Measurements from ENCODE around the gene TNFSF11.

- TF ChIP-seq CTCF (conservative IDR thresholded peaks at IDR 0.05; ENCODE audit: low read depth in 2 of 2): no peak
- TF ChIP-seq EZH2phosphoT487 (IDR thresholded peaks at IDR 0.05; ENCODE audit: unreplicated experiment): no peak
- TF ChIP-seq ZNF114 (CRISPR knock-in tag; IDR thresholded peaks at IDR 0.05): no peak
- TF ChIP-seq, protein P1, sequence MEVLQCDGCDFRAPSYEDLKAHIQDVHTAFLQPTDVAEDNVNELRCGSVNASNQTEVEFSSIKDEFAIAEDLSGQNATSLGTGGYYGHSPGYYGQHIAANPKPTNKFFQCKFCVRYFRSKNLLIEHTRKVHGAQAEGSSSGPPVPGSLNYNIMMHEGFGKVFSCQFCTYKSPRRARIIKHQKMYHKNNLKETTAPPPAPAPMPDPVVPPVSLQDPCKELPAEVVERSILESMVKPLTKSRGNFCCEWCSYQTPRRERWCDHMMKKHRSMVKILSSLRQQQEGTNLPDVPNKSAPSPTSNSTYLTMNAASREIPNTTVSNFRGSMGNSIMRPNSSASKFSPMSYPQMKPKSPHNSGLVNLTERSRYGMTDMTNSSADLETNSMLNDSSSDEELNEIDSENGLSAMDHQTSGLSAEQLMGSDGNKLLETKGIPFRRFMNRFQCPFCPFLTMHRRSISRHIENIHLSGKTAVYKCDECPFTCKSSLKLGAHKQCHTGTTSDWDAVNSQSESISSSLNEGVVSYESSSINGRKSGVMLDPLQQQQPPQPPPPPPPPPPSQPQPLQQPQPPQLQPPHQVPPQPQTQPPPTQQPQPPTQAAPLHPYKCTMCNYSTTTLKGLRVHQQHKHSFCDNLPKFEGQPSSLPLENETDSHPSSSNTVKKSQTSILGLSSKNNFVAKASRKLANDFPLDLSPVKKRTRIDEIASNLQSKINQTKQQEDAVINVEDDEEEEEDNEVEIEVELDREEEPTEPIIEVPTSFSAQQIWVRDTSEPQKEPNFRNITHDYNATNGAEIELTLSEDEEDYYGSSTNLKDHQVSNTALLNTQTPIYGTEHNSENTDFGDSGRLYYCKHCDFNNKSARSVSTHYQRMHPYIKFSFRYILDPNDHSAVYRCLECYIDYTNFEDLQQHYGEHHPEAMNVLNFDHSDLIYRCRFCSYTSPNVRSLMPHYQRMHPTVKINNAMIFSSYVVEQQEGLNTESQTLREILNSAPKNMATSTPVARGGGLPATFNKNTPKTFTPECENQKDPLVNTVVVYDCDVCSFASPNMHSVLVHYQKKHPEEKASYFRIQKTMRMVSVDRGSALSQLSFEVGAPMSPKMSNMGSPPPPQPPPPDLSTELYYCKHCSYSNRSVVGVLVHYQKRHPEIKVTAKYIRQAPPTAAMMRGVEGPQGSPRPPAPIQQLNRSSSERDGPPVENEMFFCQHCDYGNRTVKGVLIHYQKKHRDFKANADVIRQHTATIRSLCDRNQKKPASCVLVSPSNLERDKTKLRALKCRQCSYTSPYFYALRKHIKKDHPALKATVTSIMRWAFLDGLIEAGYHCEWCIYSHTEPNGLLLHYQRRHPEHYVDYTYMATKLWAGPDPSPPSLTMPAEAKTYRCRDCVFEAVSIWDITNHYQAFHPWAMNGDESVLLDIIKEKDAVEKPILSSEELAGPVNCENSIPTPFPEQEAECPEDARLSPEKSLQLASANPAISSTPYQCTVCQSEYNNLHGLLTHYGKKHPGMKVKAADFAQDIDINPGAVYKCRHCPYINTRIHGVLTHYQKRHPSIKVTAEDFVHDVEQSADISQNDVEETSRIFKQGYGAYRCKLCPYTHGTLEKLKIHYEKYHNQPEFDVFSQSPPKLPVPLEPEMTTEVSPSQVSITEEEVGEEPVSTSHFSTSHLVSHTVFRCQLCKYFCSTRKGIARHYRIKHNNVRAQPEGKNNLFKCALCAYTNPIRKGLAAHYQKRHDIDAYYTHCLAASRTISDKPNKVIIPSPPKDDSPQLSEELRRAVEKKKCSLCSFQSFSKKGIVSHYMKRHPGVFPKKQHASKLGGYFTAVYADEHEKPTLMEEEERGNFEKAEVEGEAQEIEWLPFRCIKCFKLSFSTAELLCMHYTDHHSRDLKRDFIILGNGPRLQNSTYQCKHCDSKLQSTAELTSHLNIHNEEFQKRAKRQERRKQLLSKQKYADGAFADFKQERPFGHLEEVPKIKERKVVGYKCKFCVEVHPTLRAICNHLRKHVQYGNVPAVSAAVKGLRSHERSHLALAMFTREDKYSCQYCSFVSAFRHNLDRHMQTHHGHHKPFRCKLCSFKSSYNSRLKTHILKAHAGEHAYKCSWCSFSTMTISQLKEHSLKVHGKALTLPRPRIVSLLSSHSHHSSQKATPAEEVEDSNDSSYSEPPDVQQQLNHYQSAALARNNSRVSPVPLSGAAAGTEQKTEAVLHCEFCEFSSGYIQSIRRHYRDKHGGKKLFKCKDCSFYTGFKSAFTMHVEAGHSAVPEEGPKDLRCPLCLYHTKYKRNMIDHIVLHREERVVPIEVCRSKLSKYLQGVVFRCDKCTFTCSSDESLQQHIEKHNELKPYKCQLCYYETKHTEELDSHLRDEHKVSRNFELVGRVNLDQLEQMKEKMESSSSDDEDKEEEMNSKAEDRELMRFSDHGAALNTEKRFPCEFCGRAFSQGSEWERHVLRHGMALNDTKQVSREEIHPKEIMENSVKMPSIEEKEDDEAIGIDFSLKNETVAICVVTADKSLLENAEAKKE (CRISPR knock-in tag; IDR thresholded peaks at IDR 0.05): no peak
- TF ChIP-seq CREB1 (CRISPR knock-in tag; IDR thresholded peaks at IDR 0.05; ENCODE audit: low read depth): no peak
- no peak for TF ChIP-seq POLR2AphosphoS5 (IDR thresholded peaks at IDR 0.05; ENCODE audit: low read depth)
- no peak for TF ChIP-seq STAT1 (IDR thresholded peaks at IDR 0.05; ENCODE audit: unreplicated experiment)
- no peak for TF ChIP-seq EZH2 (IDR thresholded peaks at IDR 0.05; ENCODE audit: low read depth, unreplicated experiment)
- no peak for TF ChIP-seq REST (IDR thresholded peaks at IDR 0.05; ENCODE audit: unreplicated experiment)
- TF ChIP-seq ETS1 (IDR thresholded peaks at IDR 0.05): no peak
- no peak for TF ChIP-seq JUNB (IDR thresholded peaks at IDR 0.05; ENCODE audit: unreplicated experiment)
Measured at GRCh38 chr13:42569576-42570344, 4.2 kb upstream of the TNFSF11 start.
